Neuronal stem cell (in vitro differentiated cells): ENCODE measurements around the gene INPP1.

Experiments
- DNase-seq: peaks from one replicate; pipeline ENCODE4 v3.0.0-alpha.2; 2013; ENCODE audit warnings: low spot score
- H2AFZ ChIP-seq: one replicate; pipeline ENCODE4 v1.6.1; 2013; ENCODE audit warnings: mild to moderate bottlenecking, low read length, inconsistent platforms
- H2AK5ac ChIP-seq: 2 replicates; pipeline ENCODE4 v1.6.1; 2013; ENCODE audit warnings: low read depth, mild to moderate bottlenecking, inconsistent platforms, low read length, moderate library complexity, mixed read lengths
- H2BK120ac ChIP-seq: 2 replicates; pipeline ENCODE4 v1.6.1; 2013; ENCODE audit warnings: low read depth, mild to moderate bottlenecking, inconsistent platforms, low read length, moderate library complexity, mixed read lengths
- H2BK12ac ChIP-seq: one replicate; pipeline ENCODE4 v1.6.1; 2013; ENCODE audit warnings: low read length, inconsistent platforms
- H2BK15ac ChIP-seq: 2 replicates; pipeline ENCODE4 v1.6.1; 2013; ENCODE audit warnings: mild to moderate bottlenecking, low read length, inconsistent platforms, mixed read lengths
- H2BK5ac ChIP-seq: one replicate; pipeline ENCODE4 v1.6.1; 2013; ENCODE audit warnings: inconsistent platforms, mild to moderate bottlenecking, low read length, moderate library complexity
- H3K14ac ChIP-seq: one replicate; pipeline ENCODE4 v1.6.1; 2013; ENCODE audit warnings: low read length, inconsistent platforms
- H3K18ac ChIP-seq: 2 replicates; pipeline ENCODE4 v1.6.1; 2013; ENCODE audit warnings: low read length, inconsistent platforms
- H3K23ac ChIP-seq: 2 replicates; pipeline ENCODE4 v1.6.1; 2013; ENCODE audit warnings: low read depth, mild to moderate bottlenecking, mixed read lengths, low read length, inconsistent platforms; ENCODE audit not compliant: poor library complexity
- H3K27ac ChIP-seq: replicated peaks from 3 replicates; pipeline ENCODE4 v1.5.1; 2013; ENCODE audit warnings: low read length, inconsistent platforms
- H3K27me3 ChIP-seq, 3 experiments: 2 replicates each; pipeline ENCODE4 v1.6.1; 2013; ENCODE audit warnings: low read length in 3 of 3, mild to moderate bottlenecking in 2 of 3, inconsistent platforms in 1 of 3, low read depth in 1 of 3, mixed read lengths in 1 of 3, moderate library complexity in 1 of 3; ENCODE audit not compliant: control insufficient read depth in 3 of 3, insufficient read depth in 3 of 3
- H3K36me3 ChIP-seq, 2 donors: replicated peaks in 1 of 2; 2 replicates each; pipeline ENCODE4 v1.6.1; 2013; ENCODE audit warnings: low read length in 2 of 2; ENCODE audit not compliant: control insufficient read depth in 2 of 2, insufficient read depth in 2 of 2
- H3K4ac ChIP-seq: 2 replicates; pipeline ENCODE4 v1.6.1; 2013; ENCODE audit warnings: inconsistent platforms, mild to moderate bottlenecking, low read length, moderate library complexity
- H3K4me1 ChIP-seq, 2 donors: 1 replicate in 1 of 2; 2 replicates in 1 of 2; pipeline ENCODE4 v1.6.1; 2013; ENCODE audit warnings: low read length in 2 of 2, low read depth in 1 of 2; ENCODE audit not compliant: control insufficient read depth in 2 of 2, insufficient read depth in 1 of 2
- H3K4me2 ChIP-seq: one replicate; pipeline ENCODE4 v1.6.1; 2013; ENCODE audit warnings: mild to moderate bottlenecking, low read length, inconsistent platforms; ENCODE audit not compliant: insufficient read depth, poor library complexity, severe bottlenecking
- H3K4me3 ChIP-seq, 2 donors: 2 replicates each; pipeline ENCODE4 v1.5.1; 2013; ENCODE audit warnings: low read length in 2 of 2, mild to moderate bottlenecking in 2 of 2, inconsistent platforms in 1 of 2, moderate library complexity in 1 of 2
- H3K79me1 ChIP-seq: one replicate; pipeline ENCODE4 v1.6.1; 2013; ENCODE audit warnings: low read depth, mild to moderate bottlenecking, inconsistent platforms, low read length, moderate library complexity
- H3K9ac ChIP-seq: one replicate; pipeline ENCODE4 v1.6.1; 2013; ENCODE audit warnings: mild to moderate bottlenecking, low read depth, low read length, inconsistent platforms; ENCODE audit not compliant: poor library complexity
- H3K9me3 ChIP-seq, 2 donors: replicated peaks in 1 of 2; 2 replicates each; pipeline versions ENCODE3 to v1.6.1; 2013; ENCODE audit warnings: low read length in 2 of 2, mild to moderate bottlenecking in 2 of 2, inconsistent platforms in 1 of 2, low read depth in 1 of 2, mixed read lengths in 1 of 2, moderate library complexity in 1 of 2; ENCODE audit not compliant: control insufficient read depth in 2 of 2, insufficient read depth in 1 of 2
- H4K8ac ChIP-seq: one replicate; pipeline ENCODE4 v1.6.1; 2013; ENCODE audit warnings: low read depth, mild to moderate bottlenecking, inconsistent platforms, low read length, moderate library complexity
- H4K91ac ChIP-seq: one replicate; pipeline ENCODE4 v1.6.1; 2013; ENCODE audit warnings: low read length, low read depth, mild to moderate bottlenecking, inconsistent platforms; ENCODE audit not compliant: poor library complexity
- WGBS, 2 donors: extraction: QIAGEN DNeasy Blood & Tissue Kit; methylation state at CpG; one replicate each; pipeline ENCODE4 v1.1.7; 2013; ENCODE audit warnings: missing lambda C conversion rate in 2 of 2, mixed read lengths in 1 of 2; ENCODE audit not compliant: insufficient read length in 2 of 2, insufficient replicate concordance in 1 of 2; ENCODE audit errors: extremely low coverage in 2 of 2; 5-methylcytosine and 5-hydroxymethylcytosine counted together

The INPP1 gene

DNA sequence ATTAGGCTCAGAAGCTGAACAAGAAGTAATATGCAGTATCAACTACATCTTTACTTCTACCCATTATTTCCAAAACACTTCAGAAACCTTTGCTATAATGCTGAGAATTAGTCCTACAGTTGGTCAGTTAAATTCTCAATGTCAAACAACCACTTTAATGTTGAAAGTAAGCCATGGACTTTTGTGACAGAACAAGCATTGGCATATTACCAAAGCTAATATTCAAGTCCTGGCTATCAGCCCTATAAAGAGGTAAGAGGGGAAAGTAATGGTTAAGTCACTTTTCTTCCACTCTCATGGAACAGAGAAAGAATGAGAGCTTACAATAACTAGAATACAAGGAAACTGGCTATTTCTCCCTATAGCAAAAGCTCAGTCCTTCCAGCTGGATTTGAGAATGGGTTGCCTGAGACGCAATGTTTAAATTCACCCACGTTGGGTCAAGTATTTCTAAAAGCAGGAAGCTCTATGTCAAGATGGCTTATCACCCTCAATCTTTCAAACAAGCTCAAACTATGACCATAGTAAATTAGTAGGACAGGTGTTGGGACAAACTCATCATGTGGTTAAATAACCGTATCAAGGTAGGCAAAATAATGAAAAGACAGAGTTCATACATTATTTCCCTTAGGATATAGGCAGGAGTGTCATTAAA lies 33.3 kb downstream of the INPP1 start:
- H3K18ac ChIP-seq = no peak overlapping the region
- no peak overlapping the region for H3K14ac ChIP-seq
- no peak overlapping the region for H3K27ac ChIP-seq
- no peak overlapping the region for H2AFZ ChIP-seq
- H4K91ac ChIP-seq = no peak overlapping the region
- peaks cover 0 to 3% (median 0%) of the 10 kb centered on the region in 3 experiments for H3K27me3 ChIP-seq
- no peak overlapping the region for H2BK15ac ChIP-seq
- DNase-seq = no peak
- no peaks in the 10 kb centered on the region for H3K9me3 ChIP-seq
- no CpG with 5 or more reads among the region's 3 CpGs for WGBS, 2 donors
- H3K4me3 ChIP-seq = no peak overlapping the region
- no peak overlapping the region for H2BK5ac ChIP-seq
- H3K36me3 ChIP-seq = no peaks in the 10 kb centered on the region
- no peaks in the 10 kb centered on the region for H3K4me1 ChIP-seq
- no peak overlapping the region for H2BK120ac ChIP-seq
- no peak overlapping the region for H3K4ac ChIP-seq
- no peak overlapping the region for H3K9ac ChIP-seq
- no peak overlapping the region for H2AK5ac ChIP-seq
- no peak overlapping the region for H3K4me2 ChIP-seq
- H3K23ac ChIP-seq = no peak overlapping the region
- H4K8ac ChIP-seq = no peak overlapping the region
- H2BK12ac ChIP-seq = no peak overlapping the region
- H3K79me1 ChIP-seq = no peaks in the 10 kb centered on the region

DNA sequence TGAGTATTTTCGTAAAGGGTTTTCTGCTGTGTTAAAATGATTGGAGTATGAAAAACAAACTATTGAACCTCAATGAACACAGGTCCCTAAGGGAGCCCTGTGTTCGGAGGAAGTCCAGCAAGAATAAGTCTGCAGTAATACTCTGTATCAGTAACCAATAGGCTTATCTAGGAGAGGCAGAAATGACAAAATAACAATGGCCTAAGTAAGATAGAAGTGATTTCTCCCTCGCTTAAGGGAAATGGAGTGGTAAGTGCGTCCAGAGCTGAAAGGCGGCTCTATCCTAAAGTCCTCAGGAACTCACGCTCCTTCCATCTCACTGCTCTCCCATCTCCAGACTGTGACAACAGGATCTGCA lies 35.5 kb downstream of the INPP1 start:
- no peak overlapping the region for H2BK5ac ChIP-seq
- H3K4me1 ChIP-seq = no peaks in the 10 kb centered on the region
- no peak overlapping the region for H2AK5ac ChIP-seq
- H3K79me1 ChIP-seq = no peaks in the 10 kb centered on the region
- no peak overlapping the region for H4K91ac ChIP-seq
- H2BK120ac ChIP-seq = no peak overlapping the region
- H3K27ac ChIP-seq = no peak overlapping the region
- H2AFZ ChIP-seq = no peak overlapping the region
- no peaks in the 10 kb centered on the region for H3K36me3 ChIP-seq
- no peaks in the 10 kb centered on the region for H3K9me3 ChIP-seq
- no peak overlapping the region for H2BK15ac ChIP-seq
- DNase-seq = no peak
- whole genome bisulfite sequencing, 2 donors = no CpG with 5 or more reads among the region's 6 CpGs
- H2BK12ac ChIP-seq = no peak overlapping the region
- H3K14ac ChIP-seq = no peak overlapping the region
- no peak overlapping the region for H3K4ac ChIP-seq
- H3K27me3 ChIP-seq = peaks cover 0 to 6% (median 0%) of the 10 kb centered on the region in 3 experiments
- H4K8ac ChIP-seq = no peak overlapping the region
- H3K4me2 ChIP-seq = no peak overlapping the region
- no peak overlapping the region for H3K23ac ChIP-seq
- H3K18ac ChIP-seq = no peak overlapping the region
- no peak overlapping the region for H3K4me3 ChIP-seq
- H3K9ac ChIP-seq = no peak overlapping the region

GRCh38 chr2:190379249-190379964 lies 36.0 kb downstream of the INPP1 start:
- H2BK12ac ChIP-seq = no peak overlapping the region
- H2BK15ac ChIP-seq = no peak overlapping the region
- H3K9ac ChIP-seq = no peak overlapping the region
- H3K14ac ChIP-seq = no peak overlapping the region
- H3K4ac ChIP-seq = no peak overlapping the region
- H3K79me1 ChIP-seq = no peaks in the 10 kb centered on the region
- no peak overlapping the region for H2AK5ac ChIP-seq
- H4K91ac ChIP-seq = no peak overlapping the region
- no peak overlapping the region for H2BK5ac ChIP-seq
- H3K23ac ChIP-seq = no peak overlapping the region
- no peak overlapping the region for H3K27ac ChIP-seq
- no peak overlapping the region for H3K18ac ChIP-seq
- H3K27me3 ChIP-seq = peaks cover 0 to 6% (median 0%) of the 10 kb centered on the region in 3 experiments
- H3K4me3 ChIP-seq = no peak overlapping the region
- no peak overlapping the region for H2BK120ac ChIP-seq
- H3K9me3 ChIP-seq = no peaks in the 10 kb centered on the region
- H3K4me1 ChIP-seq = no peaks in the 10 kb centered on the region
- WGBS, 2 donors = no CpG with 5 or more reads among the region's 10 CpGs
- no peak overlapping the region for H4K8ac ChIP-seq
- H3K36me3 ChIP-seq = no peaks in the 10 kb centered on the region
- no peak for DNase-seq
- H3K4me2 ChIP-seq = no peak overlapping the region
- H2AFZ ChIP-seq = no peak overlapping the region

- Histone ChIP-seq H3K9me3 (no peaks in the 10 kb centered on the region), H3K27ac (no peak overlapping the region), H2AK5ac (no peak overlapping the region), H2AFZ (no peak overlapping the region), H2BK120ac (no peak overlapping the region), H3K4me3 (no peak overlapping the region), H3K79me1 (no peaks in the 10 kb centered on the region), H3K4ac (no peak overlapping the region), H4K8ac (no peak overlapping the region), H3K4me2 (no peak overlapping the region), H3K18ac (no peak overlapping the region), H4K91ac (no peak overlapping the region), H3K27me3 (peaks cover 0 to 6% (median 0%) of the 10 kb centered on the region in 3 experiments), H3K4me1 (no peaks in the 10 kb centered on the region), H3K9ac (no peak overlapping the region), H3K14ac (no peak overlapping the region), H3K23ac (no peak overlapping the region), H2BK12ac (no peak overlapping the region), H2BK5ac (no peak overlapping the region), H2BK15ac (no peak overlapping the region), H3K36me3 (no peaks in the 10 kb centered on the region)
- WGBS, 2 donors = no CpG with 5 or more reads among the region's 5 CpGs
- no peak for DNase-seq
These were observed 37.6 kb downstream of the INPP1 start for GRCh38 chr2:190380962-190381412.
